GM12801 (cell line): ENCODE data around the gene COL15A1.

Experiments
- CTCF ChIP-seq: IDR thresholded peaks from one replicate; pipeline ENCODE4 v1.5.1; 2011; ENCODE audit warnings: control low read depth; ENCODE audit not compliant: insufficient read length; ENCODE audit errors: extremely low read depth

The COL15A1 gene

GRCh38 chr9:99103901-99104458, 160.3 kb downstream of the COL15A1 start:
- TF ChIP-seq CTCF, result no peak

GRCh38 chr9:99104459-99105151, 160.9 kb downstream of the COL15A1 start, which contains the start of gene TGFBR1:
TGFBR1 (plus strand) TSS chr9:99105113; CDS start chr9:99105206, 93 bp downstream.
- no peak for TF ChIP-seq CTCF

- TF ChIP-seq CTCF, result no peak
These were observed 161.7 kb downstream of the COL15A1 start for GRCh38 chr9:99105152-99106043.

- TF ChIP-seq CTCF, result no peak
These were observed 162.3 kb downstream of the COL15A1 start for GRCh38 chr9:99106044-99106375.

GRCh38 chr9:99107421-99107820, 163.7 kb downstream of the COL15A1 start:
- no peak for TF ChIP-seq CTCF

GRCh38 chr9:99108131-99108530, 164.4 kb downstream of the COL15A1 start:
- TF ChIP-seq CTCF, result no peak

- no peak for TF ChIP-seq CTCF
These were observed 165.8 kb downstream of the COL15A1 start for GRCh38 chr9:99109522-99109921.
